OCI-LY3 (cell line): ENCODE measurements around the gene TET1.

ENCODE experiments used
- CTCF ChIP-seq: fragments of 200-600, 300-600 bp; sonication (generic); IDR thresholded peaks from 2 replicates; pipeline ENCODE4 v1.5.1; 2014; ENCODE audit warnings: antibody characterized with exemption, low read length, low read depth
- EZH2phosphoT487 ChIP-seq: fragments of 200-600 bp; shearing (Covaris generic); IDR thresholded peaks from 2 replicates; pipeline ENCODE4 v1.6.1; 2018; ENCODE audit warnings: antibody characterized with exemption, mixed run types, low read depth

GRCh38 chr10:68647672-68648341, 87.7 kb downstream of the TET1 start:
- no peak for TF ChIP-seq CTCF
- no peak for TF ChIP-seq EZH2phosphoT487
